ENCODE results near the gene CACNA2D2. TPM values are rescaled to one million over a fixed set of nuclear protein-coding genes. Genes with fewer than 3 reads are reported as not detected.

The CACNA2D2 gene
- total and polyA plus RNA-seq, 2 of the 8 experiments (the other 6 are each of a cell fraction or from before 2014, with no cell fraction given) = 14.1 to 25.0 TPM

- 0 out of 7 replicates have a peak, but pooled peaks cover 0 to 2% (median 0%) of the 10 kb centered on the region in 4 experiments for H3K4me1 ChIP-seq (replicated peaks in 1 of 4; ENCODE audit: control insufficient read depth in 3 of 4, insufficient read depth in 4 of 4, low read length in 3 of 4)
- H2AK5ac ChIP-seq (ENCODE audit: low read depth, low read length) = no peak overlapping the region
- H3K79me2 ChIP-seq (ENCODE audit: control insufficient read depth in 1 of 2, insufficient read depth in 2 of 2, low read length in 2 of 2) = no peaks in the 10 kb centered on the region
- H4K91ac ChIP-seq (replicated peaks; ENCODE audit: insufficient read length, low read length) = peak overlapping the region; percentile 19
- H3K23me2 ChIP-seq (ENCODE audit: low read depth, low read length) = no peaks in the 10 kb centered on the region
- H3K4me3 ChIP-seq (ENCODE audit: extremely low read depth in 1 of 4, insufficient read depth in 2 of 4, low read depth in 3 of 4, low read length in 4 of 4) = no peak overlapping the region
- no peaks in the 10 kb centered on the region for H3K36me3 ChIP-seq (ENCODE audit: control insufficient read depth in 2 of 4, insufficient read depth in 4 of 4, low read length in 3 of 4)
- H2BK120ac ChIP-seq (replicated peaks; ENCODE audit: low read depth, low read length) = no peak overlapping the region
- H3K9ac ChIP-seq (replicated peaks in 1 of 4; ENCODE audit: extremely low read depth in 1 of 4, low read depth in 3 of 4, low read length in 3 of 4) = no peak overlapping the region
- H4K5ac ChIP-seq (ENCODE audit: insufficient read length, low read depth, low read length) = no peak overlapping the region
- no peak overlapping the region for H2AFZ ChIP-seq (ENCODE audit: low read length)
- no peak overlapping the region for H3K56ac ChIP-seq (replicated peaks; ENCODE audit: insufficient read length, low read depth, low read length)
- peaks cover 2 to 4% of the 10 kb centered on the region in 2 experiments for H4K20me1 ChIP-seq (replicated peaks in 1 of 2; ENCODE audit: control insufficient read depth in 1 of 2, insufficient read depth in 2 of 2, low read length in 2 of 2)
- H3K9me3 ChIP-seq (ENCODE audit: insufficient read depth in 2 of 2, low read depth in 1 of 2, low read length in 1 of 2) = no peaks in the 10 kb centered on the region
- no peaks in the 10 kb centered on the region for H3K27me3 ChIP-seq (replicated peaks in 1 of 4; ENCODE audit: control insufficient read depth in 3 of 4, extremely low read depth in 1 of 4, insufficient read depth in 3 of 4, low read length in 3 of 4)
- H3K79me1 ChIP-seq (ENCODE audit: low read depth, low read length) = no peaks in the 10 kb centered on the region
- FAIRE-seq = no peak
- no peak overlapping the region for H3K4ac ChIP-seq (replicated peaks; ENCODE audit: insufficient read length, low read depth, low read length)
- H3K18ac ChIP-seq (ENCODE audit: extremely low read depth, low read length) = no peak overlapping the region
- H2BK20ac ChIP-seq (ENCODE audit: low read length) = no peak overlapping the region
- H2BK5ac ChIP-seq (ENCODE audit: low read depth, low read length) = no peak overlapping the region; the same call in 1 of the 2 replicates
- H2BK12ac ChIP-seq (ENCODE audit: low read depth, low read length) = no peak overlapping the region
- no peak overlapping the region for H3K23ac ChIP-seq (ENCODE audit: insufficient read length)
- ChIA-PET CTCF (ENCODE audit: partially characterized antibody) (interaction anchor here (0.6 to 23.2 kb wide), 9 partner anchors 9 to 133 kb away, joined by 3 to 473 read pairs (median 4); no protein-coding TSS in a partner anchor), POLR2A (ENCODE audit: partially characterized antibody) (no interaction called here)
- no peak overlapping the region for H4K8ac ChIP-seq (ENCODE audit: extremely low read depth, insufficient read depth, low read length)
- WGBS, 2 experiments (ENCODE audit: extremely low coverage in 1 of 2, insufficient coverage in 1 of 2, insufficient read length in 1 of 2, insufficient replicate concordance in 2 of 2, low coverage in 1 of 2, low lambda C conversion rate in 2 of 2, missing lambda C conversion rate in 1 of 2) = 86% methylated on average over 9 of the region's 9 CpGs; no CpG with 5 or more reads in 1 of the 2 experiments
- TF ChIP-seq RAD21 (IDR thresholded peaks at IDR 0.05 in 1 of 2, conservative IDR thresholded peaks at IDR 0.05 in 1 of 2; ENCODE audit: low read depth in 2 of 2, low read length in 2 of 2) (peak; percentile 10 to 21; a peak in 1 of 4 replicates), HDAC6 (IDR thresholded peaks at IDR 0.05; ENCODE audit: low read depth, low read length) (no peak)
- no peak overlapping the region for H3K14ac ChIP-seq (ENCODE audit: insufficient read length)
- H3K27ac ChIP-seq (ENCODE audit: low read depth, low read length) = no peak overlapping the region
- DNase-seq (ENCODE audit: low read depth in 1 of 2, low spot score in 2 of 2) = no peak
- no peak overlapping the region for H3K4me2 ChIP-seq (ENCODE audit: insufficient read depth in 1 of 2, low read depth in 2 of 2, low read length in 2 of 2)
- no peak overlapping the region for H2BK15ac ChIP-seq (ENCODE audit: low read length)
Observed at GRCh38 chr3:50428007-50428633, 75.3 kb downstream of the CACNA2D2 start.

All from H1 (cell line).